Suppressor macrophage (primary cell): Measurements from ENCODE around the gene IQCF5.
"Not testable (repeated sequence)": the region's sequence is repeated elsewhere in the genome, so short reads cannot be mapped to it uniquely, and the experiment has no call there.

ENCODE experiments used
- DNase-seq, 4 experiments: peaks; one replicate each; pipeline ENCODE4 v3.0.0-alpha.2; 2020 to 2022
- total RNA-seq, 17 experiments: gene quantifications; one replicate each; lab custom pipeline; 2026; ENCODE audit warnings: mixed read lengths in 6 of 17, inconsistent platforms in 3 of 17; lab: John Stamatoyannopoulos, UW

Gene IQCF5
- 0 to 0.88 (median 0) reads per million in 17 experiments for total RNA-seq

- DNase-seq, result no peak
Observed at GRCh38 chr3:51875501-51875900, at the start of gene IQCF5. TSS of gene IQCF5 (minus strand) at chr3:51875601. CDS start at chr3:51875531, 70 bp downstream.

GRCh38 chr3:51921081-51921578, 45.7 kb upstream of the IQCF5 start:
- no peak for DNase-seq

GRCh38 chr3:51916418-51916817, 41.0 kb upstream of the IQCF5 start:
- DNase-seq, result no peak

- no peak for DNase-seq
Observed at GRCh38 chr3:51908026-51908425, 32.6 kb upstream of the IQCF5 start.

- DNase-seq, result no peak
Observed at GRCh38 chr3:51904034-51904823, 28.8 kb upstream of the IQCF5 start.

GRCh38 chr3:51902361-51902760, 27.0 kb upstream of the IQCF5 start:
- DNase-seq, result not testable (repeated sequence)

- not testable (repeated sequence) for DNase-seq
Observed at GRCh38 chr3:51900043-51900442, 24.6 kb upstream of the IQCF5 start.

GRCh38 chr3:51897391-51897790, 22.0 kb upstream of the IQCF5 start:
- DNase-seq, result no peak

- no peak for DNase-seq
Observed at GRCh38 chr3:51896607-51897305, 21.4 kb upstream of the IQCF5 start.

GRCh38 chr3:51894939-51895338, 19.5 kb upstream of the IQCF5 start:
- no peak for DNase-seq

GRCh38 chr3:51894391-51894790, 19.0 kb upstream of the IQCF5 start:
- DNase-seq, result no peak

GRCh38 chr3:51891242-51892039, 16.0 kb upstream of the IQCF5 start:
- DNase-seq, result no peak

- no peak for DNase-seq
Observed at GRCh38 chr3:51888463-51889105, 13.2 kb upstream of the IQCF5 start.

- DNase-seq, result no peak
Observed at GRCh38 chr3:51887620-51888019, 12.2 kb upstream of the IQCF5 start.

GRCh38 chr3:51886447-51886846, 11.0 kb upstream of the IQCF5 start:
- no peak for DNase-seq

GRCh38 chr3:51879937-51880336, 4.5 kb upstream of the IQCF5 start:
- no peak for DNase-seq

- DNase-seq, result no peak
Observed at GRCh38 chr3:51876186-51876585, 785 bp upstream of the IQCF5 start.

- DNase-seq, result no peak
Observed at GRCh38 chr3:51874889-51875288, 512 bp downstream of the IQCF5 start.

- no peak for DNase-seq
Observed at GRCh38 chr3:51874411-51874810, 990 bp downstream of the IQCF5 start.

GRCh38 chr3:51873876-51874275, 1.5 kb downstream of the IQCF5 start:
- DNase-seq, result no peak

GRCh38 chr3:51873253-51873766, 2.1 kb downstream of the IQCF5 start:
- no peak for DNase-seq

GRCh38 chr3:51869304-51869703, 6.1 kb downstream of the IQCF5 start:
- no peak for DNase-seq
